Activated naive CD4-positive, alpha-beta T cell treated with anti-CD3 and anti-CD28 coated beads, Interleukin-2, amount 50 U/mL, for 16 hours (primary cell): ENCODE results near the gene METTL25.

Source experiments
- DNase-seq: peaks from one replicate; pipeline ENCODE4 v3.0.0-alpha.2; 2020

The METTL25 gene

DNA sequence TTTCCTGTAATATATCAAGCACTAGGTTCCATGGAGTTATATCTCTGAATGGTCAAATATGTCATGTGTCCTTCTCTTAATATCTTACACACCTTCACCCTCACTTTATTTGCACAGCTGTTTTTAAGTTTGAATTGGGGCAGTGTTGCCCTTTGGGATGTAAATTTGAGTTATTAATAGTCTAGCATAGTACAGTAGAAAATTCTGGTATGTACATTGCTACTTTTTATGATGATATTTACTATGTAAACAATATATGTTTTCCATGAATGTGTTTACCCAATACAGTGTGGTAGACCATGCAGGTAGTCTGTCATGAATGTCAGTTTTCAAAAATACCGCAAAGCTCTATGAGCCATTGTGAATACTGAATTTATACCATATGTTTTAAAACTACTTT is 50.5 kb downstream of the METTL25 start:
- DNase-seq: no peak

DNA sequence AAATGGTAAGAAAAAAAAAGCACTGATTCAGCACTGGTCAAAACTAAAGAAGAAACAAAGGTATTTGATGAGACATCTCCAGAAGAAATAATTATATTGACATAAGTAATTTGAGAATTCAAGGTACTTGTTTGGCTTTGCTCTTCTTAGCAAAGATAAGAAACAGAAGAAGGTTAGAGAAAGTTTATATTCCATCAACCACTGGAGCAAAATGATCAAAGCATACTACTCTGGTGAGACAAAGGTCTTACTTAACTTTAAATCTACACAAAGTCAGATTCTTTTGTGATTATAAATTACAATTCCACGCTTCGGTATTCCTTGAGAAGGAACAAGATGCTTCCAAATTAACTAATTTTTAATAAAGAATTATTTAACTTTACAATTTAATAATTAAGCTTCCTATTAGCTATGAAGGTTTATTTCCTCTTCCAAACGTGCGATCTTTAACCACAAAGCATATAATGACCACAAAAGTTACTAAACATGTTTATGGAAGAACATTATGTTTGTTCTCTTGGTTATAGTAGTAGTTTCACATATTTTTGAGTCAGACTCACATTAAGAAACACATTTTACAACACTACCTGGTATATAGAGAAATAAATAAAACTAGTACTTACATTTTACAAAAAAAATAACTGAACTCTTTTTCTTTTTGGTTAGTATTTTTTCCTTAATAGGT is 53.4 kb downstream of the METTL25 start:
- no peak for DNase-seq

DNA sequence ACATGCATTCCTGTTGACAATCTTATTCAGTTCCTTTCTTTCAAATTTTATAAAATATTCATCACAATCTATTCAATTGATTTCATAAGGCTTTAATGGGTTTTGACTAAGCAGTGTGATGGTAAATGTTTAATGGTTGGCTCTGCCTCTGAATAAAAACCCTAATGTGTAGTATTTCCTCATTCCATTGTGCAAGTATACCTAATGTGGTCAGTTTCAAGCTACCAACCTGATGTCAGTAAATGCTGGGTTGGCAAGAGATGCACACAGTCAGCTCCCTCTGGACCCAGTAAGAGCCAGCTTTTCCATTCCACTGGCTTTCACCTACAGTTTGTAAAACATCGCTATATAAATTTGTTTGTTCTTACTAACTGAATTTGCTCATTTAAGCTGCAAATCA is 53.9 kb downstream of the METTL25 start:
- DNase-seq: no peak

DNA sequence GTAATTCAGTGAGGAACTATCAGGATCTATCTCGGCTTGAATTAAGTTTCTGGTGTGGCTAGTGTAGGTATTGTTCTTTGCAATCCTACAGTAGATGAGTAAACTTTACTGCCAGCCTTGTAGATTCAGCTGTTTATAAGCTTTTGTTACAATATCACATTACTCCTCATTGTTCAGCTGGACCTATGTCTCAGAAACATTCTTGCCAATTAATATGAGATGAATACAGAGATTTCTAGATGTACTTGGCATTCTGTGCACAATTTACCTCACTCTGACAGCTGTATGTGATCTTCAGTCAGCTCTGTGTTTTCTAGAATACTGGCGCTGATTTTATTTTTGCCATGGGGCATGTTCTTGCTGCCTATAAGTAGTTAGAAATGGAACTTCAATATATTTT is 55.7 kb downstream of the METTL25 start:
- no peak for DNase-seq

DNA sequence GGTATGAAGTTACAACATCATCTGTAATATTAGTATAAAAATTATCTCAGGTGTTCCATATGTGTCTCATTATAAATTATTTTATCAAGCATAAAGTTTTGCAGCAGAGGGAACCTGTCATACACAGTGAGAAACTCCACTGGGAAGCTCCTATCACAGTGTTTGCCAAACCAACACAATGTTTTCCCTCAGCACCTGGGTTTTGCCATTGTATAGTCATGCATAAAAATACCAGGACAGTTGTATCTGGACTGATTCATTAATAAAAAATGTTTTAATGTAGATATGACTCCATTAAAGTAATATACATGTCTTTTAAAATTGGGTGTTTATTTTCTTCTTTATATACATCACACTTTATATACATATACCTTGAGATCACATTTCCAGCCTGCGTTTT is 56.6 kb downstream of the METTL25 start:
- DNase-seq: no peak

DNA sequence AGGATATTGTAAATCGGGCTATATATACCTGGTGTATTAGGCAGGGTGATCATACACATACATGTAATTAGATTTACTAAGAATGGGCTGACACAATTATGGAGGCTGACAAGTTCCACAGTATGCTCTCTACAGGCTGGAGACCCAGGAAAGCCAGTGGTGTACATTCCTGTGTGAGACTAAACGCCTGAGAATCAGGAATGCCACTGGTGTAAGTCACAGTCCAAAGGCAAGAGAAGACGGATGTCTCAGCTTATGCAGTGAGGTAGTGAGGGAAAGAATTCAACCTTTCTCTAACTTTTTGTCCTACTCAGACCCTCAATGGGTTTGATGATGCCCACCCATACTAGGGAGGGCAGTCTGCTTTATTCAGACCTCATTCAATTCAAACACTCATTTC is 57.1 kb downstream of the METTL25 start:
- DNase-seq: no peak

DNA sequence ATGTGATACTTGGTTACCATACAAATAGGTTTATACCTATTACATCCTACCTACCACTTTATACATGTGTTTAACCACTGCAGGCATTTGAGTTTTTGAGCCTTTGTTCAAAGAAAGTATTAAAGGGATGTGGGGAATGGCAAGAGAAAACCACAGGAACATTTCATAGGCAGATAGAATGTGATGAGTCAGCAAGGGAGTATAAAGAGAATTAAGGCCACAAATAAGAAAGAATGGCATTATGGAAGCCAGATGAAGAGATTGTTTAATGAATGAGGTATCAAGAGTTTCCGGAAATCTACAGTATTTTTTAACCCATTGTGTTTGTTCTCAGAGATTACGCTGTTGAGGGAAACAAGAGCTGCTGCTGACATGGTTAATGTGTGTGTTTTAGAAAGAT is 66.9 kb downstream of the METTL25 start:
- DNase-seq: no peak

DNA sequence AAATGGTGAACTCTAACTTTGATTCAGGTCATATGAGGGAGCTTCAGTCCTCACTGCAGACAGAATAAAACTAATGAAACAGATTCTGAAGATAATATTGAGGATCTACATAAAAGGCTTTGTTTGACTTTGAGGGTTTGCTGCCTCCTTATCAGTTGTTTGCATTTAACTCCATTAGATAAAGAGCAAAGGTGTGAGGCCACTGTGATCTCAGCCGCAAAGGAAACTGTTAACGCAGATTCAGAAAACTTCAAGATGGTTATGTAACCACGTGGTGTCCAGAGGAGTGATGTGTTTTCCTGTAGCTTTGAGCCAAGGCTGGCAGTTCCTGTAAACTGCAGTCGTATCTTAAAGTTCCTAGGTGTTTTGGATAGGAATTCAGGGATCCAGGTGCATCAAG is 67.8 kb downstream of the METTL25 start:
- DNase-seq: no peak

DNA sequence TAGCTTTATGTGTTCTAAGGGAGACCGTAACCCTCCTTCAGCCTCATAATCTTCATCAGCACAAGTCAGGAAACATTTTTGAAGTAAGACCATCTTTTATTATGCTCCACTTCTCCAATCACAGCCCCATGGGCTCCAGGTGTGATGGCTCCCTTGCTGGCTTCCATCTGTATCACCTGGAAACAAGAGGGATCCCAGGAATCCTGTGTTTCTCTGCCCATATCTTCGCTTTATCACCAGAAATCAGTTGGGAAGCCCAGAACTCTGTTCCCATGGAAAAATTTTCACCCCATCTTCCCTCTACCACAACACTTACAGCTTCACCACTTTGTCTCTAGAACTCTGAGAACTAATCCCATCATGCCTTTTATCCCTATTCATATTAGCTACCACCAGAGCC is 68.3 kb downstream of the METTL25 start:
- no peak for DNase-seq

DNA sequence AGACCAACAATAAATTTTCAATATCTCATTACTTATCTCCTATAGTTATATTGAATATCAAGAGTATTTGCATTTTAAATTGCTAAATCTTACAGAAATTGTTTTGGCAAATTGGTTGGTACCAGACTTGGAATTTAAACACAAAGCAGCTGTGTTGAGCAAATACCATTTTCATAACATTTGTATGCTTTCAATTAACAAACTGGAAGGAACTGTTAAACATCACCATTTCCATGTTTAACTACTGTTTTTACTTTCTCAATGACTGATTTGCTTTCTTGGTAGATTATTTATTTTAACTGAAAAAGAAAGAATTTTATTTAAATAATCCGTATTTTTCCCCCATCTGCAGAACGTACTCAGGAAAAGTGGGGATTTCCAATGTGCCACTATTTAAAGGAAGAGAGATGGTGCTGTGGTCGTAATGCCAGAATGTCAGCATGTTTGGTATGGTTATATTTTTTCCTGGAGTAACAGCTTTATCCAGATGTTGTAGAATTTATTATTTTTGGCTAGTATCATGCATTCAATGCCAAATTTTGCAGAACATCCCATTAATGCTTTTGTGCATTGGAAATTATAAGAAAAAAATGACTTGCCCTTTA is 72.3 kb downstream of the METTL25 start:
- DNase-seq: no peak

DNA sequence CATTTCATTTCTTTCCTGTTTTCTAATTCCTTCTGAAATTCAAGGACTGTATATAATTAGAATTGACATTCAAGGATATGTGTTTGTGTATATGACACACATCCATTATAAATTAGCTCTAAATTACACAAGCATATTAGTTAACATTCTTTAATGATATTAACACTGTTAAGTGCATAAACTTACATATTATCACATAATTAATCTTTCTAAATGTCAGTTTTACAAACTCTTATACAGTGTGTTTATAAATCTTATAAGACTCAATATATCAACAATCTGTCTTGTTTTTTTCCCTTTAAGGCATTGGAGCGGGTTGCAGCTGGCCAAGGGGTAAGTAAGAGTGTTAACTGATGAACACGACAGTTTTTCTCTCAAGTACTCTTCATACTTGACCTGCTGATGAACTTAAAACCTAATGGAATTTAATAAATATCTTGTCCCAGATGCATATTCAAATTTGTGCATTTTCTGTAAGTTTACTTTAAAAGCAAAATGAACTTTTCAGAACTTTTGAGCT is 76.1 kb downstream of the METTL25 start:
- DNase-seq: no peak

DNA sequence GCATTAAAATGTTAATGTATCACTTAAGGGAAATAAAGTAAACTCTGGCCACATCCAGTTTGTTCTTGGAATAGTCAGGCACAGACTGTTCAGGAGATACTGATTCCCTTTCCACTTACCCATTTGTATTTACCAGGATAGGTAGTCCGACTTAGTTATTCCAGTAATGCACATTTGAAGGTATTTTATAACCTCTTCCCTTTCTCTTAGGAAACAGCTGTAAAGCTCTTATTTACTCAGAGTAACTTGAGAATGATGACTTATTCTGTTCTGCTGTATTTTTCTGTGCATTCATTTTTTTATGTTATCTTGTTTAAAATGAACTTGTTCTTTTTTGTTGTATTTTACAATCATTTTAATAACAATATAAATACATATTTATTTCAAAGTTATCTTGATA is 78.0 kb downstream of the METTL25 start:
- no peak for DNase-seq

DNA sequence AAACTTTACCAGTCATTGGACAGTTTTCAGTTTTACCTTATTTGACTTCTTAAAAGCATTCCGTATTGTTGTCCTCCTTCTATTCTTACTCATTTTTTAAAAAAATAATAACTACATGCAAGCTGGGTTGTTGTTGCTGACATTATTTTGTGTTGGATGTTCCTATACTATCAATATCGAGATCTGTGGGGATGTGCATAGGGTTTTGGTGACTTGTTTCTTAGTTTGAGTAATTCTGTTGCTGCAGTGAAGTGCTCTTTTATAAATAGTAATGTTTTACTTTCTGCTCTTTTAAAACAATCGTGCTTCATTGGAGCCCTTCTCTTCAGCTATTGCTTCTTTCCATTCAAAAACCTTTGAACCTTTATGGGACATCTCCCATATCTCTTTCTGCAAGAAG is 79.4 kb downstream of the METTL25 start:
- no peak for DNase-seq

DNA sequence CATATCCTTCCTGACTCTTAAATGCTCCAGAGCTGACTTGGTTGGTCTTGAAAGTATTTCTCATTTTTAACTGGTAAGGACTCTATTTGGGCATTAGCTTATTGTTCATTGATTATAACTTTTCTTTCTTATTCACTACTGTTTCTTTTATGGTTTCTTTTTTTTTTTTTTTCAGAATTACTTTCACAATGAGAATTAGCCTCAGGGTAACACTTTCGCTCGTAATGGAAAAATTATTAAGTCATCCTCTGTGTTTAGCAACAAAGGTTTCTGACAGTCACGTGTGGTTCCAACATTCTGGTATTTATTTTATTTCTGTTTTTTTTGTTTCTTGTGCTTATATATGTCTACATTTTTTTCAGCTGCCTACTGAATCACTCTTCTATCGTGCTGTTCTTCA is 80.0 kb downstream of the METTL25 start:
- DNase-seq: no peak

DNA sequence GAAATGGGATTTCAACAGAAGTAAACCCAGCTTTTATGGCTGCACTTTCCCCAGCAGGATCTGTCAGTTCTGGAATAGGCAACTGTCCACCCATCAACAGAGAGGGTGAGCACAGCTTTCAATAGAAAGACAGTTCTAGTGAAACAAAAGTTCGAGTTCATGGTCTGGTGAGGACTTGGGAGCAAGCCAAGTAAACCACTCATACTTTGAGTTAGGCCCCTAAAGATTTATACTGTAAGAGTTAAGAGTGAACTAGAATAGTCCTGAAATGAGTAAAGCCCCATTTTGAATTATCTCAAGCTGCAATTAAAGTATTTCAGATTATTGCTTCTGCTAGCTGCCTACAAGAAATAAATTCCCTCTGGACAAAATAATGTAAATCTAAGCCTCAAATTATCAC is 82.6 kb downstream of the METTL25 start:
- no peak for DNase-seq

DNA sequence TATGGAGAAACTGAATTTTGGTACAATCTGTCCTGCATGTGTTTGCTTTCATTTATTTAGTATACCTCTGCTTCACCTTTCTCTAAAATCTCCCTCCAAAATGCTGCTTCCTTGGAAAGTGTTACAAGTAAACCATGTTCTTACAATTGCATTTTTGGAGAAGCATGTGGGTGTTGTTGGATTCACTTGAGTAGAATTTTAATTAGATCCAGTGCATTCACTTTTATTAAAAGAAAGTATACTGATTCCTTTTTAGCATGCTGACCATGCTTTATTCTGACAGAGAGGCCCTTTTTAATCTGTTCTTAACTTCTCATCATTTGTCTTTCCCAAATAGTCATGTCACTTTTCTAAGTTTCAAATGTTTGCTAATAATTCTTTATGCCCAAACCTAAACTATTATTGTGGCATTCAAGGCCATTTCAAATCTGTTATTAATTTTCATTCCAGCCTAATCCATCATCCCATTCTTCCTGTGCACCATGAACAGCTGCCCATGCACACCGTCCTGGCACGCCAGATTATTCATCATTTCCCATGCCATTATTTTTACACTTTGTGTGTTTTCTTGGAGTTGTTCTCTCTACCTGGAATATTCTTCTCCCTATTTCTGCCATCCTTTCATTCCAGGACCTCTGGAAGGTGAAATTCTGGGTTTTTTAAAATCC is 90.7 kb downstream of the METTL25 start:
- DNase-seq: no peak

DNA sequence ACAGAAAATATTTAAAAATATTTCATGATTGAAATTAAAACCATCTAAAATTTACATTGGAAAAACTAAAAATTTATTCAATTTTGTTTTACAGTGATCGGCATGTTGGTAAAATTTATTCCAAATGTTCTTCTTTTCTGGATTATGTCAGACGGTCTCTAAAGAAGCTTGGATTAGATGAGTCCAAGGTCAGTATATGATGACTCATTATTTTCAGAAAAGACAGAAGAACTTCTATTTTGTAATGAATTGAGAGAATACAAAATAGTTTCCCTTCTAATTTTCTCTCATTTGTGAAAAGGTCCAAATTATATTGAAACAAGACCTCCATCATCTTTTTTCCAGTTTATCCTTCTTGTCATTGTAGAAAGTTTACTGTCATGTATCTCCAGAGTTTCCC is 98.3 kb downstream of the METTL25 start:
- DNase-seq: no peak

DNA sequence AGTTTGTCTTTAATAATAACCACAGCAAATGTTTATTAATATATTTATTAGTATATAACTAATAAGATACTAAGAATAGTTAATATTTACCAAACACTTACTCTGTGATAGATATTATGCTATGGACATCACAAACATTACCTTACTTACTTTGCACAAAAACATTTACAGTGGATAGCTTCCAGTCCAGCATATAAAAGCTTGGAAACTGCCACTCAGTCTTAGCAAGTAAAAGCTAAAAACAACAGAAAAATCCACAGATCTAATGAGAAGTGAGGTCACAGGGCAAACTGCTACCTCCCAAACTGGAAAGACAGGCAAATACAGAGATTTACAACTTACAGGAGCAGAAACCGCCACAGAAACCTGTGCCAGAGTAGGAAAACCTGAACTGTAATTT is 99.8 kb downstream of the METTL25 start:
- DNase-seq: no peak

DNA sequence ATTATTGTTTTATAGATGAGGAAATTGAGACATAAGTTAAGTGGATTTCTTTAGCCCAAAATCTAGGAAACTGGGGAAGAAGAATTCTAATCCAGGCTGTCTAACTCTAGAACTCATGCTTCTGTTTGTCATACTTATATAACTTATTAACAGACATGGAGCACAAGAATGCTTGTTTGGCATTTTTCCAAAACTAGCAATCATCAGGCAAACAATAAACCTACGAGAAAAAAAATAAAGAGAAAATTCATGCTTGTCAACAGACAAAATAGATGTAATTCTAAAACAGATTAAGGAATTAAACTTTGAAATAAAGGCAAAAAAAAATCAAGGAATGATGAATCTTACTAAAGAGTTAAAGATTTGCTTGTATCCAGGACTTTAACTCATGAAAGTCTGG is 103.1 kb downstream of the METTL25 start:
- no peak for DNase-seq

DNA sequence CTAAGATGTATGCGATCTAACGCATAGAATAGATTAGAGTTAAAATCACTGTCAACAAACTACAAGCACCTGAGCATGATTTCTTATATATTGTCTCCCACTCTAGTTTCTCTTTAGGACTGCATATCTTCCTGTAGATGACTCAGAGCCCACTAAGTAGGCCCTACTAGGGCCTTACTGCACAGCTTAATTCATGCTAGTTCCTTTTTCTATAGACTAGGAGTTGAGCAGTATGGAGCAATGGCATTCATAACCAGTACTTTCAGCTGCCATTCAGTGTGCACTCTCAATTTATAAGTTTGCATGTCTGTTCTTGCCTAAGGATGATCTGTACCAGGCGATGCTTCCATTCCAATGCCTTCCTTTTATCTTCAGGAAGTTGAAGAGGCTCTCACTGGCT is 103.5 kb downstream of the METTL25 start:
- no peak for DNase-seq

DNA sequence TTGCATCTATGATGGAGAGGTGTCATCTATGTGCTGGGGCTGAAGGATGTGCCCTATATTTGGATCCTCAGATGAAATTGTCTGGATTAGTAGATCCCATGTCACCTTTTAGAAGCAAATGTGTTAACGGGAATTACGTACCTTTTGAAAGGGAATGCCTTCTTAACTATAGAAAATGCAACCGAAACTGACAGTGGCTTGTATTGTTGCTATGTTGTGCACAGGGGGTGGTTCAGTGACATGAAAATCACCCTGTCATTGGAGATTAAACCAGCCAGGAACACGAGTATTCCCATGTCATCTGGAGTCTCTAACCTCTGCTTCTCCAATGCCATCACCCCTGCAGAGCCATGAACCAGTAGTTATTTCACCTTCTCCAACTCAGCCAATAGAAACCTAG is 110.2 kb downstream of the METTL25 start:
- DNase-seq: no peak

DNA sequence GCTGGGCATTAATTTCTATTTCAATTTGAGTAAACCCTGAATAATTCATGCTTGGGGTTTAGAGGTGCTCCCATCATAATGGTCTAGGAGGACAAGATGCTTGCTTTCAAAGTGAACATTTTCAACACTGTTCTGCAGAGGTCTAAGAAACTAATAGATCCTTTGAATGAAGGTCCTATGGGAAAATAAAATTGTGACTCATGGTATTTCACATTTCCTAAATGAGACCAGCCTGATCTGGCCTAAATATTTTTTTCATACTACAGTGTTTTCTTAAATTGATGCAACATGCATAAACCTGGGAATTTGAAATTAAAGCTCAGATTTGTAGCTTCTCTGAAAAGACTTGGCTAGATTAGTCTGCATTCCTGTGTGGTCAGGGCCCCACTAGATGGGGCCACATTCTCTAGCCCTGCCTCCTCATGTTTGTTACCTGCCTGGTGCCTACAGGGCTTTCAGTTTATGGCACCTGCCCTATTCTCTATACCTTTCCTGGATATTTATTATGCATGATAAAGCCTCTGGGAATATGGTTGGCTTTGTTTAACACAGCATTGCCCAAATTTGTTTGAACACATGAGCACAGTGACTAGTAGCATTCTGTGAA is 112.7 kb downstream of the METTL25 start:
- no peak for DNase-seq

DNA sequence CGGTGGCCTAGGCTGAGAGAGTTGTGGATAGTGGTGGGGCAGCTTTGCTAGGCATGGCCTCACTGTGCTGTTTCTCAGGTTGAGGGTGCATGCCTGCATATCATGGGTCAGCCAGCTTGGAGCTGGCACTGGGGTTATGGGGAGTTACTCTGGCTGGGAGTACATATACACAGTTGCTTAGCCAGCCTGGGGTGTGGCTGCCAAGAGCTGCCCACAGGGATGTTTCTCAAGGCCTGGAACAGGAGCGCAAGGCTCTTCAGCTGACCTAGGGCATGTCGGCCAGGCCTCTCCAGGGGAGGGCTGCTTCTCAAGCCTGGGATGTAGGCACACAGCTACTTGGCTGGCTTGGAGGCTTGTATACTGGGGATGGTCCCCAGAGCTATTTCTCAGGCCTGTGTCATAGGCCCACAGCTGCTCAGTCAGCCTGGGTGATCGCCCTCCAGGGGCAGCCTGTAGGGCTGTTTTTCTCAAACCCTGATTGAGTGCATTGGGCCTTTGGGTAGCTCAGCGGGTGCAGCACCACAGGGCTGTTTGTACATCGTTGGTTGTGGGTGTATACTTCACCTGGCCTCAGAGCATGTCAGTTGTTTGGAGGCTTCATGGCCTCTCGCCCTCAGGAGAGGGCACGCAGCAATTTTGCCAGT is 114.9 kb downstream of the METTL25 start:
- DNase-seq: no peak
